HG03565 (cell line): ENCODE measurements around the gene TRAM2.
"Not testable (repeated sequence)": the region's sequence is repeated elsewhere in the genome, so short reads cannot be mapped to it uniquely, and the experiment has no call there.

ENCODE experiments used
- ATAC-seq: cut with Tn5 transposase; IDR thresholded peaks from one replicate; pipeline ENCODE4 v1.9.1; 2021; ENCODE audit warnings: mild to moderate bottlenecking, moderate library complexity; ENCODE audit not compliant: unreplicated experiment

TRAM2 gene

DNA sequence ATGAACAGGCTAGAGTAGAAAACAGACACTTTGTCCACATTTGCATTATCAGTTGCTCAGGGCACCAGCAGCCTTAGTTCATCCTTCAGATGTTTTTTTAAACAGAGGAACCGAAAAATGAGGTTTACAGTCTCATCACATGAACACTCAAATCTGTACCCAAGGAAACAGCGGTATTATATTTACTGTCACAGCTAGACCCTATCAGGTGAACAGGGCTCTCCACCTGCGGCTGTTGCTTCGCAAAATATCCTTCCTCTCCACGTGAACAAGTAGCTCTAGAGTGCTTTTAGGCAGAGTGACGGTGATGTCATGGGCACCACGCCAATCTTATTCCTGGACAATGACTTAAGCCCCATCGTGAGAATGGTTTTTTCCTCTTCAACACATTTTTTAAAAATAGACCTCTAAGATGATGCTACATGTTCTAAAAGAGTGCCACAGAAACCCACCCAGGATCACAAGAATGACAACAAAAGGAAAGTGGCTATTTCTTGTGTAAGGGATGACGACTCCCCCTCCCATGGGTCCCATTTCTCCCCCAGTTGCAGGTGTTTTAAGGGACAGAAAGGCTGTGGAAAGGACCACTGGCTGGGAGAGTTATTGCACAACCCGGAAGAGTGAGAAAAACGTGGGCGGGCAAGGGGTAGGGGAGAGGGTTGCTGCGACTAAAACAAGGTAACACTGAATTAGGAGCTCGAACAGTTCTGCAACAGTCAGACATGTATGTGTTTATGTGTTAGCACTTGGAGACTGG is 79.0 kb downstream of the TRAM2 start:
- peak; percentile 89 for ATAC-seq

GRCh38 chr6:52496631-52497030 is 80.2 kb downstream of the TRAM2 start:
- no peak for ATAC-seq

DNA sequence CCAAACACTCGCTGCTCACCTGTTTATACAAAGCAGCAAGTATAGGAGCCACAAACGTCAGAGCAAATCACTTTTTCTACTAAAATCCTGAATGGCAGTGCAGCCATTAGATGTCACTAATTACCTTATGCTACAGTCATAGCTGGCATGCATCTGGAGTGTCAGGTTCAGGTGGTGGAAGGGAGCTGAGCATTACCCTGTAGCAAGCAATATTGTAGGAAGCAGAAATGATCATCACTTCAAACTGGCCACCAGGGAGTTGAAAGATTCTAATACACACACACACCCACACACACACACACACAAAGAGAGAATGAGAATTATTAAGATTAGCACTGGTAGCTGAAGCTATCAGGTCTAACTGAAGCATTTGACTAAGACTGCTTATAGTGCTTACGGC is 80.9 kb downstream of the TRAM2 start:
- no peak for ATAC-seq

GRCh38 chr6:52494298-52495072 is 82.4 kb downstream of the TRAM2 start:
- no peak for ATAC-seq

DNA sequence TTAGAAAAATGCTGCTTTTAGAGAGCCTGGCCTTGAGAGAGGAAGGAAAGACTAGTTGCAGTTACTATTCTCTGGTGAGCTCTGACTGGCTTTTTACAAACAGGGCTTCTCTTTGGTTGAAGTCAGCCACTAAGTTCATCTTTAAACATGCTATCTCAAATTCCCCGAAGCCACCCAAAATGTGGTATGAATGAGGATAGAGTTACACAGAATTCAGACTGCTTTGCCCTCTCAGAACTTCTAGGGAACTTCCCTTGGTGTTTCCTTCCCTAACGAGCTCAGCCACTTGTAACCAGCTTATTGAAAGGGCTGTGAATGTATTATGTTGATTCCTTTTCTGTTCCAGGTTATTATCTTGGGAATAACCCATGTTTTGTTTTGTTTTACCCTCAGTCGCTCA is 83.2 kb downstream of the TRAM2 start:
- ATAC-seq: no peak

DNA sequence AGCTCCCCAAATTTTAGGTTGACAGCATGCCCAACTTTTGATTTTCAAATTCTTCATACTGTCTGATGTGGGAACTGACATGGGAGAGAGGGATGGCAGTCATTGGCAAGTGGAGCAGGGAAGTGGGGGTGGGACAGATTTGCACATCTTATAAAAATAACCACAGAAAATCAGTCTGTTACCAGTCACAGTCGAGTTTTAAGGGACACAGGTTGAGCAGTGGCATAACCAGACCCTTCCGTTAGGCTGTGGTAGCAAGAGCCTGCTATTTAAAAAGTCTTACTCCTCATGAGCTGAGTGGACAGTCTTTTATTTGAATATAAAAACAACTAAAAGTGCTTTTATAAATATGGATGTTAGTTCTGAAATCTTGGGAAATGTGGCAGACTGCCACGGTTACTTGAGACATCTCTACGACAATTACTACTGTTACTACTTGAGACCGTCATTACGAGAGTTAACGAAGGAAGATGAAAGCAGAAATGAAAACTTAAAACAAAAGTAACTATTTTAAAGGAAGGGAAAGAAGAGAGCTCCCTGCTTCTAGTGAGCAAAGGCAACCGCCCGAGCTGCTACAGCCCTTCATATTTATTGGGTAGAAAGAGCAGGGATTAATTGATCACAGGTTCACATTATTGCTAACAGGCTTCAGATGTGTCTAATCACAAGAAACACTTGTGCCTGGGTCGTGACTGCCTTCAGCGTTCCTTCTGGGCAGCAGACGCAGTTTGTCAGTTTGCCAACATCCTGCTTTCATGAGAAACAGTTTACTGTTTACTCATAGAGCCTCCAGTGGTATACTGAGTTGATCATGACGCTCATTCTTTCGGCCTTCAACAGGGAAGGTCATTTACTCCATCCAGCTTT is 85.4 kb downstream of the TRAM2 start:
- peak; percentile 59 for ATAC-seq

- no peak for ATAC-seq
Measured at GRCh38 chr6:52489881-52490280, 87.0 kb downstream of the TRAM2 start.

- no peak for ATAC-seq
Measured at GRCh38 chr6:52483671-52484003, 93.2 kb downstream of the TRAM2 start.

DNA sequence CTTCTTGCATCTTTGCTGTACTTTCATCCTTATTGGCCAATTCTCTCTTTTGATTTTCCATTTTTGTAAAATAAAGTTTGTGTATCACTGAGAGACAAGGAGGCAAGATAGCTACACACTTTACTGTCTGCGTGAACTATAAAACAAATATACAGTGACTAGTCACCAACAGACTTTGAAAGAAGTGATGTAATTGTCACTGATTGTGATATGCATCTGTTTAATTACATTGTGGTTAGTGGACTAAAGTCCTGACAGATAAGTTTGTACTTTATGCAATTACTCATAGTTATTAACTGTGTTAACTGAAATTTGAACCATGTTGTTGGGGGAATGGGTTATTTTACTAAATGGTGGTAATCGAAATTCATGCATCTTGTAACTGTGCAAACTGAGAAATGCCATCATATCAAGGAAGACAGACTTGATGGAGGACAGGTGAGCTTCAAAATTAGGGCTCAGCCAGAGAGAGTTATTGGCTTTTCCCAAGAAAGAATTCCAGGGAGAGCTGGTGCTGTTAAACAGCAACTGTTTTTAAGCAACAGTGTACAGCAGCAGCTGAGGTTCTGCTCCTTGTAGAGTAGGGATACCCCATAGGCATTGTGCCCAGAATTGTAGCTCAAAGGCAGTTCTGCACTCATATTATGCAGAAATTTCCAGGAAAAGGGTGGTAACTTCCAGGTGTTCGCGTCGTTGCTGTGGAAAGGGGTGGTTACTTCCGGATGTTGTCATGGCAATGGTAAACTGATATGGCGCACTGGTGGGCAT is 93.8 kb downstream of the TRAM2 start:
- no peak for ATAC-seq

DNA sequence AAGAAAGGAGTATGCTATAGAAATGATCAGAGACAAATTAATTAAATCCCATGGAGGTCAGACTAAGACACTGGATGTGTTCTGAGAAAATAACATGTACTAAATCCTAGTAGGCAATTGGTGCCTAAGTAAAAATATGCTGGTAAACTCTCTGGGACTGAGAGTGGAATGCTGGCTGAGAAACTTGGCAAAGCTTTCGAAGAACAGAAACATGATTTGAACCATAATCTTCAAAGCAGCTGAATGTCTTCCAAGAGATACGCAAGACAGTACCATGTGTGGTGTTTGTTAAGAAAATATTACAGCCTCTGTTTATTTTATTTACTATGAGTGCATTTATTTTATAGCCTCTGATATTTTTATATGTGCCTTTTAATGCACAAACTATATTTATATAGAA is 101.6 kb downstream of the TRAM2 start:
- no peak for ATAC-seq

GRCh38 chr6:52474173-52474572 is 102.7 kb downstream of the TRAM2 start:
- ATAC-seq: no peak

DNA sequence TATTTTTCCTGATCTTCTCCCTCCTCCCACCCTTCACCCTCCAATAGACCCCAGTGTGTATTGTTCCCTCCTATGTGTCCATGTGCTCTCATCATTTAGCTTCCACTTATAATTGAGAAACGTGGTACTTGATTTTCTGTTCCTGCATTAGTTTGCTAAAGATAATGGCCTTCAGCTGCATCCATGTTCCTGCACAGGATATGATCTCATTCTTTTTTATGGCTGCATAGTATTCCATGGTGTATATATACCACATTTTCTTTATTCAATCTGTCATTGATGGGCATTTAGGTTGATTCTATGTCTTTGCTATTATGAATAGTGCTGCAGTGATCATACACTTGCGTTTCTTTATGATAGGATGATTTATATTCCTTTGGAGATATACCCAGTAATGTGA is 115.7 kb downstream of the TRAM2 start:
- not testable (repeated sequence) for ATAC-seq

GRCh38 chr6:52457096-52457495 is 119.8 kb downstream of the TRAM2 start:
- no peak for ATAC-seq

DNA sequence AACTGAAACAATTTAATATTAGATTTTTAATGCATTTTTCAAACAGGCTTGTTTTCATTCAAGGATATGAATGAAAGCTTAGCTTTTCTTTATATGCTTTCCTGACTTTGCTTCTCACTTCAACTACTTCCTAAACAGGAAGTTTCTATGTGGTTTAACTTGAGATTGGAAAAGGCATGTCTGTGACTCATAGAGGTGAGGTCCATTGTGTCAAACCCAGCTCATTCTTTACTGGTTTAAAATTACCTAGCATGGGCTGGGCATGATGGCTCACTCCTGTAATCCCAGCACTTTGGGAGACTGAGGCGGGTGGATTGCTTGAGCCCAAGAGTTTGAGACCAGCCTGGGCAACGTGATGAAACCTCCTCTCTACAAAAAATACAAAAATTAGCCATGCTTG is 122.3 kb downstream of the TRAM2 start:
- ATAC-seq: no peak
